NB4 (cell line): ENCODE data around the gene ATXN2.

Experiments
- DNase-seq: peaks from one replicate; pipeline ENCODE4 v3.0.0; 2010; ENCODE audit warnings: low read depth
- H3K4me3 ChIP-seq: one replicate; pipeline ENCODE4 v1.5.1; 2011; ENCODE audit warnings: mild to moderate bottlenecking, low read depth, low read length, moderate library complexity
- MYC ChIP-seq: IDR thresholded peaks from 2 replicates; pipeline ENCODE4 v1.6.1; 2011; ENCODE audit warnings: low read depth, low read length
- POLR2A ChIP-seq: IDR thresholded peaks from 2 replicates; pipeline ENCODE4 v1.6.1; 2011; ENCODE audit warnings: mild to moderate bottlenecking; ENCODE audit not compliant: insufficient read length; ENCODE audit errors: extremely low read depth
- TF ChIP-seq, protein P1 (sequence below): IDR thresholded peaks from 2 replicates; pipeline ENCODE4 v1.6.1; 2011; ENCODE audit warnings: low read depth, low read length
- TF ChIP-seq, protein P2 (sequence below): IDR thresholded peaks from one replicate; pipeline ENCODE4 v1.5.1; 2012; ENCODE audit warnings: low read depth, low read length

Gene ATXN2

DNA sequence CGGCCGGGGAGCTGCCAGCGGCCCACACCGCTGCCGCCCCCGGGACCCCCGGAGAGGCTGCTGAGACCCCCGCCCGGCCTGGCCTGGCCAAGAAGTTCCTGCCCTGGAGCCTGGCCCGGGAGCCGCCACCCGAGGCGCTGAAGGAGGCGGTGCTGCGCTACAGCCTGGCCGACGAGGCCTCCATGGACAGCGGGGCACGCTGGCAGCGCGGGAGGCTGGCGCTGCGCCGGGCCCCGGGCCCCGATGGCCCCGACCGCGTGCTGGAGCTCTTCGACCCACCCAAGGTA is 180.6 kb downstream of the ATXN2 start:
- no peak for DNase-seq
- TF ChIP-seq, protein P1, sequence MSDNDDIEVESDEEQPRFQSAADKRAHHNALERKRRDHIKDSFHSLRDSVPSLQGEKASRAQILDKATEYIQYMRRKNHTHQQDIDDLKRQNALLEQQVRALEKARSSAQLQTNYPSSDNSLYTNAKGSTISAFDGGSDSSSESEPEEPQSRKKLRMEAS: no peak
- TF ChIP-seq, protein P2, sequence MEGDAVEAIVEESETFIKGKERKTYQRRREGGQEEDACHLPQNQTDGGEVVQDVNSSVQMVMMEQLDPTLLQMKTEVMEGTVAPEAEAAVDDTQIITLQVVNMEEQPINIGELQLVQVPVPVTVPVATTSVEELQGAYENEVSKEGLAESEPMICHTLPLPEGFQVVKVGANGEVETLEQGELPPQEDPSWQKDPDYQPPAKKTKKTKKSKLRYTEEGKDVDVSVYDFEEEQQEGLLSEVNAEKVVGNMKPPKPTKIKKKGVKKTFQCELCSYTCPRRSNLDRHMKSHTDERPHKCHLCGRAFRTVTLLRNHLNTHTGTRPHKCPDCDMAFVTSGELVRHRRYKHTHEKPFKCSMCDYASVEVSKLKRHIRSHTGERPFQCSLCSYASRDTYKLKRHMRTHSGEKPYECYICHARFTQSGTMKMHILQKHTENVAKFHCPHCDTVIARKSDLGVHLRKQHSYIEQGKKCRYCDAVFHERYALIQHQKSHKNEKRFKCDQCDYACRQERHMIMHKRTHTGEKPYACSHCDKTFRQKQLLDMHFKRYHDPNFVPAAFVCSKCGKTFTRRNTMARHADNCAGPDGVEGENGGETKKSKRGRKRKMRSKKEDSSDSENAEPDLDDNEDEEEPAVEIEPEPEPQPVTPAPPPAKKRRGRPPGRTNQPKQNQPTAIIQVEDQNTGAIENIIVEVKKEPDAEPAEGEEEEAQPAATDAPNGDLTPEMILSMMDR: no peak
- TF ChIP-seq MYC (no peak), POLR2A (no peak)
- H3K4me3 ChIP-seq: no peak overlapping the region

DNA sequence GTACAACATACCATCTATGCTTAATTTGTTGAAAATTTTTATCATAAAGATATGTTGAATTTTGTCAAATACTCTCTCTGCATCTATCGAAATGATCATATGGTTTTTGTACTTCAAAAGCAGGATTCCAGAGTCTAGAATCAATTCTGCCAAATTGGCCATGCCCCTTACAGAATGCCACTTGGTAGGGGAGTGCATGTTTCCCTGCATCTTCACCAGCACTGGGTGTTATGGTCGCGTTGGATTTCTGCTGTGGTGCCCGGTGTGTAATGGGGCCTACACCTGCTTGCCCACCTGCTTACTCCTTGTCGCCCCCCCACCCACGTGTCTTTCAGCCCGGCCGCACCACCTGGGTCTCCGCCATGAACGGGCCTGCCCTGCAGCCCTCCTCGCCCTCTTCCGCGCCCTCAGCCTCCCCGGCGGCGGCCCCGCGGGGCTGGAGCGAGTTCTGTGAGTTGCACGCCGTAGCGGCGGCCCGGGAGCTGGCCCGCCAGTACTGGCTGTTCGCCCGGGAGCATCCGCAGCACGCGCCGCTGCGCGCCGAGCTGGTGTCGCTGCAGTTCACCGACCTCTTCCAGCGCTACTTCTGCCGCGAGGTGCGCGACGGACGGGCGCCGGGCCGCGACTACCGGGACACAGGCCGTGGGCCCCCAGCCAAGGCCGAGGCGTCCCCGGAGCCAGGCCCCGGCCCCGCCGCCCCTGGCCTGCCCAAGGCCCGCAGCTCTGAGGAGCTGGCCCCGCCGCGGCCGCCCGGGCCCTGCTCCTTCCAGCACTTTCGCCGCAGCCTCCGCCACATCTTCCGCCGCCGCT is 181.1 kb downstream of the ATXN2 start:
- TF ChIP-seq MYC: no peak
- TF ChIP-seq POLR2A: no peak
- TF ChIP-seq, protein P1: no peak
- TF ChIP-seq, protein P2: no peak
- no peak for DNase-seq
- H3K4me3 ChIP-seq: no peak overlapping the region

DNA sequence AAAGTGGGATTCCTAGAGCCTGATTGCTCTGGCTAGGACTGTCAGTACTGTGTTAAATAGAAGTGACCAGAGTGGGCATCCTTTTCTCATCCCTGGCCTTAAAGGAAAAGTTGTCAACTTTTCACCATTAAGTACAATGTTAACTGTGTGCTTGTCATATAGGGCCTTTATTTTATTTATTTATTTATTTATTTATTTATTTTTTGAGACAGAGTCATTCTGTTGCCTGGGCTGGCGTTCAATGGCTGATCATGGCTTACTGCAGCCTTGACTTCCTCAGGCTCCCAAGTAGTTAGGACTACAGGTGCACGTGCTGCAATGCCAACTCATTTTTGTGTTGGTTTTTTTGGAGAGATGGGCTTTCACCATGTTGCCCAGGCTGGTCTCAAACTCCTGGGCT is 181.8 kb downstream of the ATXN2 start:
- no peak for DNase-seq
- no peak for TF ChIP-seq MYC
- TF ChIP-seq, protein P1: no peak
- no peak for TF ChIP-seq POLR2A
- TF ChIP-seq, protein P2: no peak
- no peak overlapping the region for H3K4me3 ChIP-seq

DNA sequence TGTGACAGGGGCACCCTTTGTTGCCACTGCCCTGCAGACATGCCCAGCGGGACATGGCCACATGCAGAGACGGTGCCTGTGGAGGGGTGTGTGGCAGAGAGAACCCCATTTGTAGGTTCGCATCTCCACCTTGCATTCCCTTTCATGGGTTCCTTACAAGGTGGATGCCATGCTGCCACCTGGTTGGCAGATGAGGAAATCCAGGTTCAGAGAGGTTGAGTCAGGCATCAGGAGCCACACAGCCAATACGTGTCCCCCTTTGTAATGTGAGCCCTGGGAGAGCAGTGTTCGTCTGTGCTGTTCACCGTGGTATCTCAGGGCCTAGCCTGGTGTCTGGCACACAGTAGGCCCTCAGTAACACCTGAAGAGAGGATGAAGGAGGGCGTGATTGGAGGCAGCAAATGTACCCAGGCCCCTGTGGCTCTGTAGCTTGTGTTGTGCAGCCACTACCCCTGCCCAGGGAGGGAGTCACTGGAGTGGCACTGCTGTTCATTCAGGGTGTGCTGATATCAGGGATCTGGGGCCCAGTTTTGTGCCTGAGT is 184.3 kb downstream of the ATXN2 start:
- no peak overlapping the region for H3K4me3 ChIP-seq
- DNase-seq: no peak
- TF ChIP-seq MYC (no peak), POLR2A (no peak)
- TF ChIP-seq, protein P1: no peak
- TF ChIP-seq, protein P2: no peak

DNA sequence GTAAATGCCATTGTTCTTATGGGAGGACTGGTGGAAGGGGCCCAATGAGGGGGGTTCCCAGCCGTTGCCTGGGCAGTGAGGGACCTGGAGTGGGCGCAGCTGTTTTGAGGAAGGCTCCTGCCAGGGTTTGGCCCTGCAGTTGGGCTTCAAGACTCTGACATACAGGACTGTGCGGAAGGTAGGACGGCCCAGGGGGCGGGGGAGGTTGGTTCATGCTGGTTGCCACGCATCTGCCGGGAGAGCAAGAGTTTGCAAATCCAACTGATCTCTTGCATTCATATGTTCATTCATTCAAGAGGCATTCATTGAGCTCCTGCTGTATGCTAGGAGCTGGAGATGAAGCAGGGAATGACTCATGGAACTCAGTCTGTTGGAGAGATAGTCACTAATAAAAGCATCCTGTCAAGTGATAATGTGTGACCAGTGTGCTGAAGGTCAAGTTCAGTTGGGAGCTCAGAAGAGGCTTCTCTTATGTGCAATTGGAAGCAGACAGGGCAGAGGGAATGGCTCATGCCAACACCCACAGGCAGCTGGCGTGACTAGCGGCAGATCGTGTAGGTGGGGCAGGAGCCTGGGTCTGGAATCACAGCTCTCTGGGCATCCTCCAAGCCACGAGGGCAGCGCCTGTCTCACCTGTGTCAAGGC is 185.6 kb downstream of the ATXN2 start:
- TF ChIP-seq, protein P2: no peak
- no peak for TF ChIP-seq MYC
- TF ChIP-seq POLR2A: no peak
- TF ChIP-seq, protein P1: no peak
- DNase-seq: peak; percentile 54
- no peak overlapping the region for H3K4me3 ChIP-seq
